NCI-H1417 treated with DMSO at 0.1 percent for 48 hours (cell line): ENCODE measurements around the gene GIGYF2.
"Not testable (repeated sequence)": the region's sequence is repeated elsewhere in the genome, so short reads cannot be mapped to it uniquely, and the experiment has no call there.

Source experiments
- DNase-seq: peaks from one replicate; lab custom pipeline; 2025; lab: John Stamatoyannopoulos, UW

GIGYF2 gene

GRCh38 chr2:232687382-232688160, 9.6 kb upstream of the GIGYF2 start:
- DNase-seq: no peak

GRCh38 chr2:232688201-232688600, 8.9 kb upstream of the GIGYF2 start:
- DNase-seq: no peak

GRCh38 chr2:232689152-232689910, 7.8 kb upstream of the GIGYF2 start:
- DNase-seq: no peak

- not testable (repeated sequence) for DNase-seq
Measured at GRCh38 chr2:232691117-232691516, 6.0 kb upstream of the GIGYF2 start.

- DNase-seq: no peak
Measured at GRCh38 chr2:232693344-232693743, 3.8 kb upstream of the GIGYF2 start.

- DNase-seq: no peak
Measured at GRCh38 chr2:232696609-232697058, 497 bp upstream of the GIGYF2 start.

- DNase-seq: no peak
Measured at GRCh38 chr2:232697807-232698110, 628 bp downstream of the GIGYF2 start.

GRCh38 chr2:232698556-232699091, 1.5 kb downstream of the GIGYF2 start:
- DNase-seq: no peak

- no peak for DNase-seq
Measured at GRCh38 chr2:232699110-232699509, 2.0 kb downstream of the GIGYF2 start.

- DNase-seq: no peak
Measured at GRCh38 chr2:232700154-232700553, 3.0 kb downstream of the GIGYF2 start.

GRCh38 chr2:232707076-232707475, 9.9 kb downstream of the GIGYF2 start:
- no peak for DNase-seq

- no peak for DNase-seq
Measured at GRCh38 chr2:232713505-232713904, 16.4 kb downstream of the GIGYF2 start.

- DNase-seq: no peak
Measured at GRCh38 chr2:232714969-232715368, 17.8 kb downstream of the GIGYF2 start.

GRCh38 chr2:232720056-232720455, 22.9 kb downstream of the GIGYF2 start:
- not testable (repeated sequence) for DNase-seq

GRCh38 chr2:232721261-232721660, 24.1 kb downstream of the GIGYF2 start:
- DNase-seq: no peak

- DNase-seq: no peak
Measured at GRCh38 chr2:232721882-232722281, 24.8 kb downstream of the GIGYF2 start.

GRCh38 chr2:232723027-232723426, 25.9 kb downstream of the GIGYF2 start:
- DNase-seq: no peak

GRCh38 chr2:232728785-232729184, 31.7 kb downstream of the GIGYF2 start:
- DNase-seq: no peak

GRCh38 chr2:232731470-232731869, 34.3 kb downstream of the GIGYF2 start:
- no peak for DNase-seq

GRCh38 chr2:232741294-232741693, 44.2 kb downstream of the GIGYF2 start:
- no peak for DNase-seq

GRCh38 chr2:232741972-232742371, 44.8 kb downstream of the GIGYF2 start:
- no peak for DNase-seq

GRCh38 chr2:232744963-232745362, 47.8 kb downstream of the GIGYF2 start:
- DNase-seq: no peak

- no peak for DNase-seq
Measured at GRCh38 chr2:232748038-232748437, 50.9 kb downstream of the GIGYF2 start.
